ENCODE results near the gene PKN3. TPM values are rescaled to one million over a fixed set of nuclear protein-coding genes. Genes with fewer than 3 reads are reported as not detected.

The PKN3 gene
- total and polyA plus RNA-seq, 9 of the 15 experiments (the other 6 are each of a cell fraction or from before 2014, with no cell fraction given), result 0.82 to 49.2 (median 19.7) TPM

- WGBS (ENCODE audit: insufficient coverage, low coverage, missing lambda C conversion rate), result 58% methylated on average over 7 of the region's 9 CpGs
- Histone ChIP-seq H2AFZ (ENCODE audit: low read depth, low read length) (no peak overlapping the region), H3K27ac (ENCODE audit: extremely low read depth, low read depth, low read length) (no peak overlapping the region), H4K20me1 (replicated peaks; ENCODE audit: control insufficient read depth, insufficient read depth, low read length) (no peaks in the 10 kb centered on the region), H3K9me1 (ENCODE audit: control insufficient read depth, insufficient read depth, low read length) (no peaks in the 10 kb centered on the region), H3K4me2 (ENCODE audit: insufficient read depth, low read length) (no peak overlapping the region), H3K79me2 (ENCODE audit: control insufficient read depth, insufficient read depth, low read length) (no peaks in the 10 kb centered on the region), H3K4me3 (no peak overlapping the region), H3K9ac (ENCODE audit: insufficient read depth in 1 of 2, low read depth in 2 of 2, low read length in 2 of 2) (no peak overlapping the region), H3K4me1 (replicated peaks in 1 of 2; ENCODE audit: control insufficient read depth in 2 of 2, insufficient read depth in 2 of 2, low read length in 2 of 2) (peaks cover 5 to 32% of the 10 kb centered on the region in 2 experiments; a peak in 4 of 5 replicates), H3K36me3 (ENCODE audit: control insufficient read depth, insufficient read depth, low read length) (no peaks in the 10 kb centered on the region; the same call in 2 of the 3 replicates), H3K27me3 (ENCODE audit: control insufficient read depth in 2 of 2, insufficient read depth in 2 of 2, low read length in 2 of 2) (no peaks in the 10 kb centered on the region), H3K9me3 (replicated peaks; ENCODE audit: control insufficient read depth, insufficient read depth, low read depth, low read length) (no peaks in the 10 kb centered on the region)
- ATAC-seq (no peak), FAIRE-seq (no peak), DNase-seq (ENCODE audit: extremely low read depth in 1 of 4, low spot score in 3 of 4) (no peak)
- no peak for TF ChIP-seq JUN (IDR thresholded peaks at IDR 0.05; ENCODE audit: borderline replicate concordance, low read depth, low read length)
- no peak for TF ChIP-seq JUN (CRISPR knock-in tag; IDR thresholded peaks at IDR 0.05; ENCODE audit: borderline replicate concordance)
- no peak for TF ChIP-seq RFX7 (CRISPR knock-in tag; IDR thresholded peaks at IDR 0.05)
- TF ChIP-seq, protein P1, sequence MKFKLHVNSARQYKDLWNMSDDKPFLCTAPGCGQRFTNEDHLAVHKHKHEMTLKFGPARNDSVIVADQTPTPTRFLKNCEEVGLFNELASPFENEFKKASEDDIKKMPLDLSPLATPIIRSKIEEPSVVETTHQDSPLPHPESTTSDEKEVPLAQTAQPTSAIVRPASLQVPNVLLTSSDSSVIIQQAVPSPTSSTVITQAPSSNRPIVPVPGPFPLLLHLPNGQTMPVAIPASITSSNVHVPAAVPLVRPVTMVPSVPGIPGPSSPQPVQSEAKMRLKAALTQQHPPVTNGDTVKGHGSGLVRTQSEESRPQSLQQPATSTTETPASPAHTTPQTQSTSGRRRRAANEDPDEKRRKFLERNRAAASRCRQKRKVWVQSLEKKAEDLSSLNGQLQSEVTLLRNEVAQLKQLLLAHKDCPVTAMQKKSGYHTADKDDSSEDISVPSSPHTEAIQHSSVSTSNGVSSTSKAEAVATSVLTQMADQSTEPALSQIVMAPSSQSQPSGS (CRISPR knock-in tag; IDR thresholded peaks at IDR 0.05), result no peak
- no peak for TF ChIP-seq PHF8 (IDR thresholded peaks at IDR 0.05; ENCODE audit: borderline replicate concordance, low read length)
- no peak for TF ChIP-seq ZNF408 (CRISPR knock-in tag; IDR thresholded peaks at IDR 0.05; ENCODE audit: low read depth)
- TF ChIP-seq CEBPZ (IDR thresholded peaks at IDR 0.05; ENCODE audit: borderline replicate concordance, low read depth, low read length), result no peak
- no peak for TF ChIP-seq ZNF830 (CRISPR knock-in tag; IDR thresholded peaks at IDR 0.05)
- no peak for TF ChIP-seq CC2D1A (IDR thresholded peaks at IDR 0.05)
- no peak for TF ChIP-seq YBX1 (IDR thresholded peaks at IDR 0.05)
- CTCF ChIA-PET (ENCODE audit: low intra/inter-chr PET ratio), result interaction anchor here (0.5 to 3.1 kb wide), 2 partner anchors 50 to 196 kb away, joined by 5 to 14 read pairs; no protein-coding TSS in a partner anchor
- in situ Hi-C loops (cut with MboI), result loop anchor here (5.0 kb wide), 1 partner anchor 196 kb away; no protein-coding TSS in a partner anchor
- no TSS peak for BruUV-seq (replicated peaks)
- POLR2A ChIA-PET, result interaction anchor here (0.6 kb wide), 1 partner anchor 15 kb away, joined by 3 read pairs; no protein-coding TSS in a partner anchor
- intact Hi-C loops (cut with micrococcal nuclease), result loop anchor here (5.0 kb wide), 1 partner anchor 276 kb away; no protein-coding TSS in a partner anchor
These were observed 29.4 kb downstream of the PKN3 start for GRCh38 chr9:128731691-128732090.

All from K562 (cell line).